Effector memory CD8-positive, alpha-beta T cell (primary cell): Measurements from ENCODE around the gene TTLL5.

ENCODE experiments used
- ATAC-seq: fragments of 150-1000 bp; cut with Tn5 transposase; replicated peaks from 2 replicates; pipeline ENCODE4 v1.10.0; 2021; ENCODE audit warnings: mild to moderate bottlenecking, moderate library complexity
- DNase-seq, 3 experiments: peaks; one replicate each; pipeline ENCODE4 v3.0.0; 2021
- H3K27ac Mint-ChIP-seq, 2 donors: one replicate each; pipeline ENCODE4 v1.8.0; 2022; ENCODE audit warnings: mild to moderate bottlenecking in 2 of 2, mixed read lengths in 2 of 2, moderate library complexity in 2 of 2
- H3K27me3 Mint-ChIP-seq, 2 donors: one replicate each; pipeline ENCODE4 v1.8.0; 2022; ENCODE audit warnings: mixed read lengths in 2 of 2
- H3K36me3 Mint-ChIP-seq: one replicate; pipeline ENCODE4 v1.8.0; 2022; ENCODE audit warnings: mild to moderate bottlenecking, moderate library complexity, mixed read lengths; ENCODE audit not compliant: insufficient read depth
- H3K4me1 Mint-ChIP-seq, 2 donors: one replicate each; pipeline ENCODE4 v1.8.0; 2022; ENCODE audit warnings: low read depth in 2 of 2, mixed read lengths in 2 of 2
- H3K4me3 Mint-ChIP-seq, 2 donors: one replicate each; pipeline ENCODE4 v1.8.0; 2022; ENCODE audit warnings: mild to moderate bottlenecking in 2 of 2, mixed read lengths in 2 of 2, moderate library complexity in 2 of 2
- H3K9me3 Mint-ChIP-seq, 2 donors: one replicate each; pipeline ENCODE4 v1.8.0; 2022; ENCODE audit warnings: mixed read lengths in 2 of 2

TTLL5 gene

GRCh38 chr14:75969891-75970290 lies 308.8 kb downstream of the TTLL5 start:
- no peaks in the 10 kb centered on the region for H3K27me3 Mint-ChIP-seq
- no peaks in the 10 kb centered on the region for H3K4me1 Mint-ChIP-seq
- no peak overlapping the region for H3K4me3 Mint-ChIP-seq
- no peaks in the 10 kb centered on the region for H3K9me3 Mint-ChIP-seq
- ATAC-seq (no peak), DNase-seq (no peak)
- no peaks in the 10 kb centered on the region for H3K36me3 Mint-ChIP-seq
- H3K27ac Mint-ChIP-seq, result no peak overlapping the region

GRCh38 chr14:75970989-75971388 lies 309.9 kb downstream of the TTLL5 start:
- Mint-ChIP-seq H3K36me3 (no peaks in the 10 kb centered on the region), H3K27ac (peak overlapping the region in 1 of 2 donors; percentile 42), H3K27me3 (no peaks in the 10 kb centered on the region), H3K9me3 (no peaks in the 10 kb centered on the region), H3K4me3 (no peak overlapping the region), H3K4me1 (no peaks in the 10 kb centered on the region)
- no peak for DNase-seq
- no peak for ATAC-seq

GRCh38 chr14:75971509-75971908 lies 310.5 kb downstream of the TTLL5 start:
- no peak for DNase-seq
- H3K27me3 Mint-ChIP-seq, result no peaks in the 10 kb centered on the region
- no peaks in the 10 kb centered on the region for H3K36me3 Mint-ChIP-seq
- no peaks in the 10 kb centered on the region for H3K4me1 Mint-ChIP-seq
- ATAC-seq, result no peak
- H3K4me3 Mint-ChIP-seq, result no peak overlapping the region
- no peaks in the 10 kb centered on the region for H3K9me3 Mint-ChIP-seq
- no peak overlapping the region for H3K27ac Mint-ChIP-seq

- no peak overlapping the region for H3K27ac Mint-ChIP-seq
- DNase-seq (no peak), ATAC-seq (no peak)
- peaks cover 0 to 2% of the 10 kb centered on the region in 2 donors for H3K4me1 Mint-ChIP-seq
- H3K36me3 Mint-ChIP-seq, result no peaks in the 10 kb centered on the region
- H3K9me3 Mint-ChIP-seq, result no peaks in the 10 kb centered on the region
- no peak overlapping the region for H3K4me3 Mint-ChIP-seq
- no peaks in the 10 kb centered on the region for H3K27me3 Mint-ChIP-seq
These were observed 311.9 kb downstream of the TTLL5 start for GRCh38 chr14:75972801-75973421.

GRCh38 chr14:75976826-75977581 lies 316.0 kb downstream of the TTLL5 start:
- peaks cover 7% of the 10 kb centered on the region for H3K36me3 Mint-ChIP-seq
- no peaks in the 10 kb centered on the region for H3K27me3 Mint-ChIP-seq
- H3K27ac Mint-ChIP-seq, result no peak overlapping the region
- H3K4me3 Mint-ChIP-seq, result no peak overlapping the region
- DNase-seq (no peak), ATAC-seq (no peak)
- no peaks in the 10 kb centered on the region for H3K9me3 Mint-ChIP-seq
- peaks cover 30 to 37% of the 10 kb centered on the region in 2 donors for H3K4me1 Mint-ChIP-seq

GRCh38 chr14:75977582-75977943 lies 316.5 kb downstream of the TTLL5 start:
- no peak for ATAC-seq
- Mint-ChIP-seq H3K4me1 (peaks cover 30 to 37% of the 10 kb centered on the region in 2 donors), H3K9me3 (no peaks in the 10 kb centered on the region), H3K4me3 (no peak overlapping the region), H3K27me3 (no peaks in the 10 kb centered on the region), H3K36me3 (peaks cover 7% of the 10 kb centered on the region), H3K27ac (no peak overlapping the region)
- no peak for DNase-seq

GRCh38 chr14:75978249-75978731 lies 317.2 kb downstream of the TTLL5 start:
- Mint-ChIP-seq H3K9me3 (no peaks in the 10 kb centered on the region), H3K4me3 (no peak overlapping the region), H3K4me1 (peaks cover 34 to 37% of the 10 kb centered on the region in 2 donors), H3K36me3 (peaks cover 12% of the 10 kb centered on the region), H3K27me3 (no peaks in the 10 kb centered on the region), H3K27ac (no peak overlapping the region)
- DNase-seq (no peak), ATAC-seq (no peak)

GRCh38 chr14:75979071-75979571 lies 318.1 kb downstream of the TTLL5 start:
- H3K27me3 Mint-ChIP-seq, result no peaks in the 10 kb centered on the region
- peak overlapping the region in 1 of 2 donors; percentile 23 for H3K27ac Mint-ChIP-seq
- H3K4me1 Mint-ChIP-seq, result peaks cover 34 to 37% of the 10 kb centered on the region in 2 donors
- peak overlapping the region; percentile 38 to 43 for H3K4me3 Mint-ChIP-seq
- no peak for DNase-seq
- no peaks in the 10 kb centered on the region for H3K9me3 Mint-ChIP-seq
- peaks cover 12% of the 10 kb centered on the region for H3K36me3 Mint-ChIP-seq
- no peak for ATAC-seq

GRCh38 chr14:75979648-75980565 lies 318.9 kb downstream of the TTLL5 start:
- Mint-ChIP-seq H3K27ac (peak overlapping the region in 1 of 2 donors; percentile 89), H3K4me3 (peak overlapping the region; percentile 75 to 81)

GRCh38 chr14:75980856-75981255 lies 319.8 kb downstream of the TTLL5 start:
- Mint-ChIP-seq H3K27ac (peak overlapping the region; percentile 86 to 89), H3K4me1 (peaks cover 37 to 42% of the 10 kb centered on the region in 2 donors), H3K4me3 (peak overlapping the region; percentile 75 to 81), H3K36me3 (peaks cover 17% of the 10 kb centered on the region), H3K27me3 (no peaks in the 10 kb centered on the region), H3K9me3 (no peaks in the 10 kb centered on the region)
- DNase-seq (no peak), ATAC-seq (no peak)

More at GRCh38 chr14:75979648-75980565, 318.9 kb downstream of the TTLL5 start:
- DNase-seq, result no peak
- Mint-ChIP-seq H3K4me1 (peaks cover 34 to 37% of the 10 kb centered on the region in 2 donors), H3K9me3 (no peaks in the 10 kb centered on the region), H3K27me3 (no peaks in the 10 kb centered on the region), H3K36me3 (peaks cover 12% of the 10 kb centered on the region)
- ATAC-seq, result no peak

GRCh38 chr14:75981426-75982265 lies 320.6 kb downstream of the TTLL5 start, which contains the start of gene TGFB3:
TGFB3 (minus strand) TSS chr14:75981995; CDS start chr14:75980893, 1,102 bp downstream.
- DNase-seq, result peak; percentile 27 to 46 (median 30)
- Mint-ChIP-seq H3K27ac (peak within 1 kb of the TSS; percentile 86 to 89), H3K9me3 (no peaks in the 10 kb centered on the region), H3K4me1 (peaks cover 42 to 49% of the 10 kb centered on the region in 2 donors), H3K27me3 (no peaks in the 10 kb centered on the region), H3K36me3 (peaks cover 17% of the 10 kb centered on the region), H3K4me3 (peak within 1 kb of the TSS; percentile 75 to 81)
- peak; percentile 49 for ATAC-seq

- Mint-ChIP-seq H3K27me3 (no peaks in the 10 kb centered on the region), H3K4me1 (peaks cover 43 to 49% of the 10 kb centered on the region in 2 donors), H3K36me3 (peaks cover 17% of the 10 kb centered on the region)
These were observed 321.4 kb downstream of the TTLL5 start for GRCh38 chr14:75982266-75983018.

More at GRCh38 chr14:75982266-75983018, 321.4 kb downstream of the TTLL5 start:
- Mint-ChIP-seq H3K4me3 (peak overlapping the region; percentile 75 to 81), H3K27ac (peak overlapping the region; percentile 86 to 89), H3K9me3 (no peaks in the 10 kb centered on the region)
- DNase-seq, result peak; percentile 75 to 84 (median 77)
- ATAC-seq, result peak; percentile 68
